ENCODE results near the gene PROCA1.

DNA sequence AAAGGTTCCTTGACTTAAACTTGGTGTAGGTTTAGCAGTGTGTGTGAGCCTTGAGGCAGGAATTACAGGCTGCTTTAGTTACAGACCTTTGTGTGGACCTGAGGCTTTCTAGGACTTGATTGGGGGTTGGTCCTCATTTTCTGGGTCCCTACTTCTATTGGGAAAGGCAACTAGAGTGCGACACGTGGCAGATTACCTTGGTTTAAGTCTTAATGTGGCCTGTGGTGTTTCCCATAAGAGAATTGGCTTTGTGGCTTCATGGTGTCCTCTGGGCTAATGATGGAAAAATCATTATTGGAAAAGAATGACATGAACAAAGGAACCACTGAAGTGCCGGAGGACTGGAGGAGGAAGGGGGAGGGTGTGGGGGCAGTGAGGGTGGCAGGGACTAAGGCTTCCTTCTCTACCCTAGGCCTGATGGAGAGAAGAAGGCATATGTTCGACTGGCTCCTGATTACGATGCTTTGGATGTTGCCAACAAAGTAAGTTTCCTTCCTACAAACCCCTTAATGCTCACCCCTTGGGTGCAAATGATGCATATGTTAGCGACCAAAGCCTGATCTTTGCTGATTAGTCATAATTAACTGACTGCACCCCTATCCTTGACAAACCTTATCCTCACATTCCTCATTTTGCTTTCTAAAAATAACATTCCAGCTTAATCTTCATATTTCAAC is 11.6 kb upstream of the PROCA1 start:
- TF ChIP-seq, protein P1, sequence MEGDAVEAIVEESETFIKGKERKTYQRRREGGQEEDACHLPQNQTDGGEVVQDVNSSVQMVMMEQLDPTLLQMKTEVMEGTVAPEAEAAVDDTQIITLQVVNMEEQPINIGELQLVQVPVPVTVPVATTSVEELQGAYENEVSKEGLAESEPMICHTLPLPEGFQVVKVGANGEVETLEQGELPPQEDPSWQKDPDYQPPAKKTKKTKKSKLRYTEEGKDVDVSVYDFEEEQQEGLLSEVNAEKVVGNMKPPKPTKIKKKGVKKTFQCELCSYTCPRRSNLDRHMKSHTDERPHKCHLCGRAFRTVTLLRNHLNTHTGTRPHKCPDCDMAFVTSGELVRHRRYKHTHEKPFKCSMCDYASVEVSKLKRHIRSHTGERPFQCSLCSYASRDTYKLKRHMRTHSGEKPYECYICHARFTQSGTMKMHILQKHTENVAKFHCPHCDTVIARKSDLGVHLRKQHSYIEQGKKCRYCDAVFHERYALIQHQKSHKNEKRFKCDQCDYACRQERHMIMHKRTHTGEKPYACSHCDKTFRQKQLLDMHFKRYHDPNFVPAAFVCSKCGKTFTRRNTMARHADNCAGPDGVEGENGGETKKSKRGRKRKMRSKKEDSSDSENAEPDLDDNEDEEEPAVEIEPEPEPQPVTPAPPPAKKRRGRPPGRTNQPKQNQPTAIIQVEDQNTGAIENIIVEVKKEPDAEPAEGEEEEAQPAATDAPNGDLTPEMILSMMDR (IDR thresholded peaks at IDR 0.05) = no peak
- TF ChIP-seq POLR2A (IDR thresholded peaks at IDR 0.05) (no peak), EP300 (IDR thresholded peaks at IDR 0.05) (no peak)

Data from ovary (tissue), 3 donors.